Measurements from ENCODE around the gene PARD3B. TPM values are rescaled to one million over a fixed set of nuclear protein-coding genes. Genes with fewer than 3 reads are reported as not detected.

PARD3B gene
- total RNA-seq, 1 experiment from 2014 or later, result 10.1 TPM

- intact Hi-C loops (cut with micrococcal nuclease; ENCODE audit: unreplicated experiment), result no loop called here
- H3K9me3 Mint-ChIP-seq (ENCODE audit: low read depth, unreplicated experiment), result no peaks in the 10 kb centered on the region
- BruUV-seq (replicated peaks), result no TSS peak
- H3K27me3 Mint-ChIP-seq (ENCODE audit: unreplicated experiment), result no peaks in the 10 kb centered on the region
- no peak overlapping the region for H3K27ac Mint-ChIP-seq (ENCODE audit: unreplicated experiment)
- TF ChIP-seq, protein P1, sequence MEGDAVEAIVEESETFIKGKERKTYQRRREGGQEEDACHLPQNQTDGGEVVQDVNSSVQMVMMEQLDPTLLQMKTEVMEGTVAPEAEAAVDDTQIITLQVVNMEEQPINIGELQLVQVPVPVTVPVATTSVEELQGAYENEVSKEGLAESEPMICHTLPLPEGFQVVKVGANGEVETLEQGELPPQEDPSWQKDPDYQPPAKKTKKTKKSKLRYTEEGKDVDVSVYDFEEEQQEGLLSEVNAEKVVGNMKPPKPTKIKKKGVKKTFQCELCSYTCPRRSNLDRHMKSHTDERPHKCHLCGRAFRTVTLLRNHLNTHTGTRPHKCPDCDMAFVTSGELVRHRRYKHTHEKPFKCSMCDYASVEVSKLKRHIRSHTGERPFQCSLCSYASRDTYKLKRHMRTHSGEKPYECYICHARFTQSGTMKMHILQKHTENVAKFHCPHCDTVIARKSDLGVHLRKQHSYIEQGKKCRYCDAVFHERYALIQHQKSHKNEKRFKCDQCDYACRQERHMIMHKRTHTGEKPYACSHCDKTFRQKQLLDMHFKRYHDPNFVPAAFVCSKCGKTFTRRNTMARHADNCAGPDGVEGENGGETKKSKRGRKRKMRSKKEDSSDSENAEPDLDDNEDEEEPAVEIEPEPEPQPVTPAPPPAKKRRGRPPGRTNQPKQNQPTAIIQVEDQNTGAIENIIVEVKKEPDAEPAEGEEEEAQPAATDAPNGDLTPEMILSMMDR (IDR thresholded peaks at IDR 0.05; ENCODE audit: unreplicated experiment), result no peak
- no peak overlapping the region for H3K4me3 Mint-ChIP-seq (ENCODE audit: low read depth, unreplicated experiment)
- peaks cover 12% of the 10 kb centered on the region for H3K4me1 Mint-ChIP-seq (ENCODE audit: low read depth, unreplicated experiment)
- no peaks in the 10 kb centered on the region for H3K36me3 Mint-ChIP-seq (ENCODE audit: insufficient read depth, unreplicated experiment)
- CTCF ChIA-PET, result no interaction called here
- DNase-seq, result no peak
These were observed 496.3 kb downstream of the PARD3B start for GRCh38 chr2:205041472-205042130.

DNA sequence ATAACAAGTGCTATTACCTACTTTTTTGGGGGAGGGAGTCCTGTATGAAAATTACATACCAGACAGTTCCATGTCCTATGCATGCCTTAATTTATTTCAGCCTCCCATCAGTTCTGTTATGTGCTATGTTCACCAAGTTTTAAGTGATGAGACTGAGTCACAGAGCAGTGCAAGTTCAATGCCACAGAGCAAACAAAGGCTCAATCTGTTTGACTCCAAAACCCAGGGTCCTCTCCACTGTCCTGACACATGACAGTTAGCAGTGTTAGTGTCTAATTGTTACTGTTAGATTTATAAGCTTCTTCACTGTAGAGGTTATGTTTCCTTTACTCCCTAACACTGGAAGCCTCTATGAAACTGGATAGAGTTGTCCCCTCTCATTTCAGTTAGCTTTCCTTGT is 498.0 kb downstream of the PARD3B start:
- Mint-ChIP-seq H3K4me1 (ENCODE audit: low read depth, unreplicated experiment) (peaks cover 12% of the 10 kb centered on the region), H3K9me3 (ENCODE audit: low read depth, unreplicated experiment) (no peaks in the 10 kb centered on the region), H3K27ac (ENCODE audit: unreplicated experiment) (no peak overlapping the region), H3K36me3 (ENCODE audit: insufficient read depth, unreplicated experiment) (no peaks in the 10 kb centered on the region), H3K27me3 (ENCODE audit: unreplicated experiment) (no peaks in the 10 kb centered on the region), H3K4me3 (ENCODE audit: low read depth, unreplicated experiment) (no peak overlapping the region)
- CTCF ChIA-PET, result no interaction called here
- no TSS peak for BruUV-seq (replicated peaks)
- DNase-seq, result no peak
- intact Hi-C loops (cut with micrococcal nuclease; ENCODE audit: unreplicated experiment), result no loop called here
- TF ChIP-seq, protein P1 (IDR thresholded peaks at IDR 0.05; ENCODE audit: unreplicated experiment), result no peak

DNA sequence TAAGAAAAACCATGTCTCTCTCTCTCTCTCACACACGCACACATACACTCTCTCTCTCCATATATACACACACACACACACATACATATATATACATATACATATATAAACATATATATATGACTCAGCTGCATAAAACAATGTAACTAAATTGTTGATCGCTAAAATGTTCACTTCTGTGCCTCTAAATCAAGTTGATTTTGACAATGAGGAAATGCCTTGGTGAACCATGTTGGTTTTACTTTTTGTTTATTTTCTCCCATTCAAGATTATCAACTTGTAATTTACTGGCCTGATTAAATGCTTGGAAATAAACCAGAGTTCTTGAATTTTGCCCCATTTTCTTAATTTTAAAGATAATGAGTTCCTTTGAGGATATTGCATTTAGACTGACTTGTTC is 500.4 kb downstream of the PARD3B start:
- no peaks in the 10 kb centered on the region for H3K27me3 Mint-ChIP-seq (ENCODE audit: unreplicated experiment)
- H3K4me3 Mint-ChIP-seq (ENCODE audit: low read depth, unreplicated experiment), result no peak overlapping the region
- TF ChIP-seq, protein P1 (IDR thresholded peaks at IDR 0.05; ENCODE audit: unreplicated experiment), result no peak
- CTCF ChIA-PET, result no interaction called here
- peaks cover 12% of the 10 kb centered on the region for H3K4me1 Mint-ChIP-seq (ENCODE audit: low read depth, unreplicated experiment)
- H3K9me3 Mint-ChIP-seq (ENCODE audit: low read depth, unreplicated experiment), result peaks cover 4% of the 10 kb centered on the region
- intact Hi-C loops (cut with micrococcal nuclease; ENCODE audit: unreplicated experiment), result no loop called here
- no peak for DNase-seq
- H3K36me3 Mint-ChIP-seq (ENCODE audit: insufficient read depth, unreplicated experiment), result no peaks in the 10 kb centered on the region
- BruUV-seq (replicated peaks), result no TSS peak
- no peak overlapping the region for H3K27ac Mint-ChIP-seq (ENCODE audit: unreplicated experiment)

- no peak overlapping the region for H3K4me3 Mint-ChIP-seq (ENCODE audit: low read depth, unreplicated experiment)
- CTCF ChIA-PET, result no interaction called here
These were observed 502.1 kb downstream of the PARD3B start for GRCh38 chr2:205047273-205047839.

More at GRCh38 chr2:205047273-205047839, 502.1 kb downstream of the PARD3B start:
- no TSS peak for BruUV-seq (replicated peaks)
- H3K4me1 Mint-ChIP-seq (ENCODE audit: low read depth, unreplicated experiment), result no peaks in the 10 kb centered on the region
- no peaks in the 10 kb centered on the region for H3K36me3 Mint-ChIP-seq (ENCODE audit: insufficient read depth, unreplicated experiment)
- peak; percentile 16 for DNase-seq
- intact Hi-C loops (cut with micrococcal nuclease; ENCODE audit: unreplicated experiment), result no loop called here
- no peak overlapping the region for H3K27ac Mint-ChIP-seq (ENCODE audit: unreplicated experiment)
- H3K27me3 Mint-ChIP-seq (ENCODE audit: unreplicated experiment), result no peaks in the 10 kb centered on the region
- peaks cover 4% of the 10 kb centered on the region for H3K9me3 Mint-ChIP-seq (ENCODE audit: low read depth, unreplicated experiment)
- TF ChIP-seq, protein P1 (IDR thresholded peaks at IDR 0.05; ENCODE audit: unreplicated experiment), result no peak
